A673 (cell line): ENCODE measurements around the gene ZNF281.

Experiments used
- EZH2 ChIP-seq: fragments of 200-600 bp; sonication (generic); IDR thresholded peaks from 2 replicates; pipeline ENCODE4 v1.6.1; 2017; ENCODE audit warnings: borderline replicate concordance, low read depth, mild to moderate bottlenecking, mixed read lengths, antibody characterized with exemption, low read length; ENCODE audit not compliant: poor library complexity, severe bottlenecking
- TF ChIP-seq, protein P1 (sequence below): fragments of 300-800, 200-600 bp; sonication (generic); conservative IDR thresholded peaks from 2 replicates; pipeline ENCODE4 v1.5.1; 2017; ENCODE audit warnings: low read depth, mild to moderate bottlenecking, antibody characterized with exemption, low read length, moderate library complexity, mixed read lengths

GRCh38 chr1:200415789-200416593 is 6.2 kb upstream of the ZNF281 start:
- TF ChIP-seq, protein P1, sequence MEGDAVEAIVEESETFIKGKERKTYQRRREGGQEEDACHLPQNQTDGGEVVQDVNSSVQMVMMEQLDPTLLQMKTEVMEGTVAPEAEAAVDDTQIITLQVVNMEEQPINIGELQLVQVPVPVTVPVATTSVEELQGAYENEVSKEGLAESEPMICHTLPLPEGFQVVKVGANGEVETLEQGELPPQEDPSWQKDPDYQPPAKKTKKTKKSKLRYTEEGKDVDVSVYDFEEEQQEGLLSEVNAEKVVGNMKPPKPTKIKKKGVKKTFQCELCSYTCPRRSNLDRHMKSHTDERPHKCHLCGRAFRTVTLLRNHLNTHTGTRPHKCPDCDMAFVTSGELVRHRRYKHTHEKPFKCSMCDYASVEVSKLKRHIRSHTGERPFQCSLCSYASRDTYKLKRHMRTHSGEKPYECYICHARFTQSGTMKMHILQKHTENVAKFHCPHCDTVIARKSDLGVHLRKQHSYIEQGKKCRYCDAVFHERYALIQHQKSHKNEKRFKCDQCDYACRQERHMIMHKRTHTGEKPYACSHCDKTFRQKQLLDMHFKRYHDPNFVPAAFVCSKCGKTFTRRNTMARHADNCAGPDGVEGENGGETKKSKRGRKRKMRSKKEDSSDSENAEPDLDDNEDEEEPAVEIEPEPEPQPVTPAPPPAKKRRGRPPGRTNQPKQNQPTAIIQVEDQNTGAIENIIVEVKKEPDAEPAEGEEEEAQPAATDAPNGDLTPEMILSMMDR = no peak
- TF ChIP-seq EZH2 = no peak
